HEK293 (cell line): ENCODE measurements around the gene BIN1.

Experiments
- CTCF ChIA-PET: fragments of 350-600 bp; formaldehyde crosslinking; extraction: SDS; loops from one replicate; lab custom pipeline; 2021; ENCODE audit warnings: antibody characterized with exemption; lab: Yijun Ruan, JAX
- POLR2A ChIA-PET: fragments of 300-600 bp; formaldehyde crosslinking; extraction: SDS; loops from one replicate; lab custom pipeline; 2020; ENCODE audit warnings: antibody characterized with exemption, inconsistent platforms; lab: Yijun Ruan, JAX
- H3K27ac ChIP-seq: fragments of 200-500 bp; sonication (Bioruptor generic); 2 replicates; pipeline ENCODE4 v1.5.1; 2014; ENCODE audit warnings: low read depth, low read length, control low read depth, inconsistent platforms; ENCODE audit errors: extremely low read depth
- H3K36me3 ChIP-seq, 2 experiments: fragments of 200-500 bp in 1 of 2; sonication (Bioruptor generic) in 1 of 2; 1 replicate in 1 of 2; 2 replicates in 1 of 2; pipeline ENCODE4 v1.5.1; 2014 to 2017; ENCODE audit warnings: inconsistent platforms in 2 of 2, low read length in 2 of 2; ENCODE audit not compliant: control insufficient read depth in 2 of 2, insufficient read depth in 1 of 2
- H3K4me1 ChIP-seq: fragments of 200-500 bp; sonication (Bioruptor generic); 2 replicates; pipeline ENCODE4 v1.5.1; 2014; ENCODE audit warnings: mild to moderate bottlenecking, low read length, inconsistent platforms; ENCODE audit not compliant: control insufficient read depth, insufficient read depth
- H3K4me3 ChIP-seq: 2 replicates; pipeline ENCODE4 v1.5.1; 2011; ENCODE audit warnings: low read depth, mild to moderate bottlenecking, control low read depth, low read length, moderate library complexity
- H3K9me3 ChIP-seq: fragments of 200-500 bp; sonication (Bioruptor generic); 2 replicates; pipeline ENCODE4 v1.5.1; 2014; ENCODE audit warnings: low read depth, low read length, inconsistent platforms; ENCODE audit not compliant: control insufficient read depth, insufficient read depth
- INSM2 ChIP-seq: fragments of 450-650 bp; formaldehyde crosslinking; IDR thresholded peaks from 2 replicates; pipeline ENCODE4 v1.5.1; 2016; ENCODE audit warnings: missing biosample characterization, missing genetic modification characterization
- KLF17 ChIP-seq: fragments of 450-650 bp; formaldehyde crosslinking; IDR thresholded peaks from 2 replicates; pipeline ENCODE4 v1.5.1; 2016; ENCODE audit warnings: missing biosample characterization, missing genetic modification characterization
- KLF9 ChIP-seq: fragments of 450-650 bp; formaldehyde crosslinking; IDR thresholded peaks from 2 replicates; pipeline ENCODE4 v1.5.1; 2016; ENCODE audit warnings: missing biosample characterization, missing genetic modification characterization, low read depth
- SP2 ChIP-seq: fragments of 450-650 bp; formaldehyde crosslinking; IDR thresholded peaks from 2 replicates; pipeline ENCODE4 v1.5.1; 2016; ENCODE audit warnings: missing biosample characterization, missing genetic modification characterization
- ZFP3 ChIP-seq: fragments of 450-650 bp; formaldehyde crosslinking; IDR thresholded peaks from 2 replicates; pipeline ENCODE4 v1.5.1; 2016; ENCODE audit warnings: low read depth, missing biosample characterization, missing genetic modification characterization
- ZNF146 ChIP-seq: fragments of 450-650 bp; formaldehyde crosslinking; IDR thresholded peaks from 2 replicates; pipeline ENCODE4 v1.5.1; 2016; ENCODE audit warnings: missing biosample characterization, missing genetic modification characterization
- ZNF211 ChIP-seq: fragments of 450-650 bp; formaldehyde crosslinking; IDR thresholded peaks from 2 replicates; pipeline ENCODE4 v1.5.1; 2016; ENCODE audit warnings: low read depth, missing biosample characterization, missing genetic modification characterization
- ZNF324 ChIP-seq: fragments of 450-650 bp; formaldehyde crosslinking; IDR thresholded peaks from 2 replicates; pipeline ENCODE4 v1.5.1; 2016; ENCODE audit warnings: missing biosample characterization, missing genetic modification characterization
- ZNF335 ChIP-seq: fragments of 450-650 bp; formaldehyde crosslinking; conservative IDR thresholded peaks from 2 replicates; pipeline ENCODE4 v1.5.1; 2016; ENCODE audit warnings: missing biosample characterization, missing genetic modification characterization
- ZNF354C ChIP-seq: fragments of 450-650 bp; formaldehyde crosslinking; IDR thresholded peaks from 2 replicates; pipeline ENCODE4 v1.5.1; 2016; ENCODE audit warnings: missing biosample characterization, missing genetic modification characterization, low read depth, borderline replicate concordance
- ZNF404 ChIP-seq: fragments of 450-650 bp; formaldehyde crosslinking; IDR thresholded peaks from 2 replicates; pipeline ENCODE4 v1.5.1; 2017; ENCODE audit warnings: missing biosample characterization, missing genetic modification characterization
- ZNF580 ChIP-seq: fragments of 450-650 bp; formaldehyde crosslinking; IDR thresholded peaks from 2 replicates; pipeline ENCODE4 v1.5.1; 2016; ENCODE audit warnings: missing biosample characterization, missing genetic modification characterization
- ZNF623 ChIP-seq: fragments of 450-650 bp; formaldehyde crosslinking; IDR thresholded peaks from 2 replicates; pipeline ENCODE4 v1.5.1; 2016; ENCODE audit warnings: missing biosample characterization, missing genetic modification characterization
- ZNF629 ChIP-seq: fragments of 450-650 bp; formaldehyde crosslinking; IDR thresholded peaks from 2 replicates; pipeline ENCODE4 v1.5.1; 2017; ENCODE audit warnings: missing biosample characterization, missing genetic modification characterization
- ZNF645 ChIP-seq: fragments of 450-650 bp; formaldehyde crosslinking; IDR thresholded peaks from 2 replicates; pipeline ENCODE4; 2016; ENCODE audit warnings: missing biosample characterization, missing genetic modification characterization
- ZNF677 ChIP-seq: fragments of 450-650 bp; IDR thresholded peaks from 2 replicates; pipeline ENCODE4 v1.5.0; 2018; ENCODE audit warnings: missing biosample characterization, mild to moderate bottlenecking, missing genetic modification characterization, moderate library complexity
- ZNF692 ChIP-seq: fragments of 450-650 bp; formaldehyde crosslinking; IDR thresholded peaks from 2 replicates; pipeline ENCODE4 v1.5.1; 2016; ENCODE audit warnings: missing biosample characterization, missing genetic modification characterization
- ZNF701 ChIP-seq: fragments of 450-650 bp; formaldehyde crosslinking; IDR thresholded peaks from 2 replicates; pipeline ENCODE4 v1.5.1; 2016; ENCODE audit warnings: missing biosample characterization, missing genetic modification characterization
- ZSCAN23 ChIP-seq: fragments of 450-650 bp; formaldehyde crosslinking; IDR thresholded peaks from 2 replicates; pipeline ENCODE4 v1.5.1; 2016; ENCODE audit warnings: missing biosample characterization, missing genetic modification characterization
- ZSCAN4 ChIP-seq: fragments of 450-650 bp; formaldehyde crosslinking; IDR thresholded peaks from 2 replicates; pipeline ENCODE4 v1.5.1; 2017; ENCODE audit warnings: missing biosample characterization, missing genetic modification characterization

The BIN1 gene

GRCh38 chr2:127146071-127146725 is 39.2 kb upstream of the BIN1 start:
- no peaks in the 10 kb centered on the region for H3K4me1 ChIP-seq
- H3K36me3 ChIP-seq: no peaks in the 10 kb centered on the region
- POLR2A ChIA-PET: no interaction called here
- no peak overlapping the region for H3K27ac ChIP-seq
- CTCF ChIA-PET: interaction anchor here (0.9 to 1.0 kb wide), 2 partner anchors 10 to 78 kb away, joined by 3 read pairs; no protein-coding TSS in a partner anchor
- TF ChIP-seq ZNF324 (tag by site-specific recombination) (no peak), INSM2 (tag by site-specific recombination) (no peak), ZSCAN23 (tag by site-specific recombination) (no peak), ZNF701 (tag by site-specific recombination) (no peak), ZNF404 (no peak), ZNF580 (no peak), ZNF146 (tag by site-specific recombination) (no peak), ZNF211 (tag by site-specific recombination) (no peak), ZNF692 (tag by site-specific recombination) (no peak), ZNF645 (no peak), ZSCAN4 (tag by site-specific recombination) (no peak), ZNF629 (tag by site-specific recombination) (no peak), ZFP3 (tag by site-specific recombination) (no peak), SP2 (tag by site-specific recombination) (no peak), ZNF354C (tag by site-specific recombination) (no peak), ZNF623 (no peak), KLF17 (tag by site-specific recombination) (no peak), KLF9 (tag by site-specific recombination) (no peak)
- TF ChIP-seq, all 188 proteins: peak for 0
- Histone ChIP-seq H3K9me3 (no peaks in the 10 kb centered on the region), H3K4me3 (no peak overlapping the region)

GRCh38 chr2:127145280-127145895 is 38.4 kb upstream of the BIN1 start:
- no peaks in the 10 kb centered on the region for H3K4me1 ChIP-seq
- no peak overlapping the region for H3K4me3 ChIP-seq
- CTCF ChIA-PET: interaction anchor here (0.6 to 1.0 kb wide), 2 partner anchors 11 to 75 kb away, joined by 3 read pairs; no protein-coding TSS in a partner anchor
- TF ChIP-seq ZNF677: no peak
- peak; percentile 23; the same call in 1 of the 2 replicates for TF ChIP-seq ZNF335 (tag by site-specific recombination)
- TF ChIP-seq, all 188 proteins: peak for 1
- no peak overlapping the region for H3K27ac ChIP-seq
- no peaks in the 10 kb centered on the region for H3K9me3 ChIP-seq
- POLR2A ChIA-PET: no interaction called here
- no peaks in the 10 kb centered on the region for H3K36me3 ChIP-seq
